ENCODE data around the gene ZNRD2. TPM values are rescaled to one million over a fixed set of nuclear protein-coding genes. Genes with fewer than 3 reads are reported as not detected.
"Not testable (repeated sequence)": the region's sequence is repeated elsewhere in the genome, so short reads cannot be mapped to it uniquely, and the experiment has no call there.

Gene ZNRD2
- total RNA-seq, 1 donor from 2014 or later: 15.9 TPM

GRCh38 chr11:65554057-65554818, 16.0 kb upstream of the ZNRD2 start:
- no peak for DNase-seq (ENCODE audit: low spot score in 2 of 2)
- FAIRE-seq: no peak

- FAIRE-seq: no peak
- no peak for DNase-seq (ENCODE audit: low spot score in 2 of 2)
Measured at GRCh38 chr11:65554842-65555430, 15.3 kb upstream of the ZNRD2 start.

GRCh38 chr11:65555693-65556231, 14.5 kb upstream of the ZNRD2 start:
- no peak for FAIRE-seq
- DNase-seq (ENCODE audit: low spot score in 2 of 2): no peak

- FAIRE-seq (no peak), DNase-seq (ENCODE audit: low spot score in 2 of 2) (no peak)
Measured at GRCh38 chr11:65556470-65557279, 13.6 kb upstream of the ZNRD2 start.

GRCh38 chr11:65557280-65558001, 12.8 kb upstream of the ZNRD2 start:
- no peak for FAIRE-seq
- DNase-seq (ENCODE audit: low spot score in 2 of 2): peak in 1 of 2 donors; percentile 62

- FAIRE-seq (no peak), DNase-seq (ENCODE audit: low spot score in 2 of 2) (peak; percentile 96 to 99)
Measured at GRCh38 chr11:65558002-65558929, 12.0 kb upstream of the ZNRD2 start, which contains the start of gene LTBP3. TSS of gene LTBP3 (minus strand) at chr11:65558359. CDS start at chr11:65557959, 400 bp downstream.

- peak; percentile 65 to 78 for DNase-seq (ENCODE audit: low spot score in 2 of 2)
- no peak for FAIRE-seq
Measured at GRCh38 chr11:65558930-65559509, 11.3 kb upstream of the ZNRD2 start.

GRCh38 chr11:65559535-65559934, 10.7 kb upstream of the ZNRD2 start:
- no peak for DNase-seq (ENCODE audit: low spot score in 2 of 2)
- FAIRE-seq: no peak

- FAIRE-seq (no peak), DNase-seq (ENCODE audit: low spot score in 2 of 2) (no peak)
Measured at GRCh38 chr11:65559951-65560537, 10.2 kb upstream of the ZNRD2 start.

- no peak for FAIRE-seq
Measured at GRCh38 chr11:65560555-65561418, 9.5 kb upstream of the ZNRD2 start.

GRCh38 chr11:65562020-65562419, 8.3 kb upstream of the ZNRD2 start:
- FAIRE-seq: no peak
- no peak for DNase-seq (ENCODE audit: low spot score in 2 of 2)

More at GRCh38 chr11:65560555-65561418, 9.5 kb upstream of the ZNRD2 start:
- no peak for DNase-seq (ENCODE audit: low spot score in 2 of 2)

GRCh38 chr11:65562788-65563187, 7.5 kb upstream of the ZNRD2 start:
- no peak for DNase-seq (ENCODE audit: low spot score in 2 of 2)
- FAIRE-seq: no peak

- no peak for FAIRE-seq
Measured at GRCh38 chr11:65563601-65564000, 6.7 kb upstream of the ZNRD2 start.

GRCh38 chr11:65564879-65565559, 5.3 kb upstream of the ZNRD2 start:
- DNase-seq (ENCODE audit: low spot score in 2 of 2); FAIRE-seq: not testable (repeated sequence)

More at GRCh38 chr11:65563601-65564000, 6.7 kb upstream of the ZNRD2 start:
- DNase-seq (ENCODE audit: low spot score in 2 of 2): no peak

GRCh38 chr11:65565624-65566453, 4.4 kb upstream of the ZNRD2 start:
- no peak for FAIRE-seq
- no peak for DNase-seq (ENCODE audit: low spot score in 2 of 2)
